PC-3 (cell line): Measurements from ENCODE around the gene RHOBTB3.

Experiments used
- CTCF ChIP-seq: fragments of 300-600 bp; sonication (generic); conservative IDR thresholded peaks from 2 replicates; pipeline ENCODE4 v1.5.1; 2017; ENCODE audit warnings: antibody characterized with exemption, low read depth, mild to moderate bottlenecking, low read length
- EZH2 ChIP-seq: fragments of 300-600 bp; sonication (generic); IDR thresholded peaks from one replicate; pipeline ENCODE4 v1.6.1; 2017; ENCODE audit warnings: antibody characterized with exemption, mild to moderate bottlenecking, low read length; ENCODE audit not compliant: unreplicated experiment
- EZH2phosphoT487 ChIP-seq: fragments of 300-600 bp; sonication (generic); IDR thresholded peaks from 2 replicates; pipeline ENCODE4 v1.6.1; 2018; ENCODE audit warnings: mild to moderate bottlenecking, antibody characterized with exemption, low read length, borderline replicate concordance

GRCh38 chr5:95836544-95836943, 105.4 kb downstream of the RHOBTB3 start:
- TF ChIP-seq CTCF = no peak
- TF ChIP-seq EZH2 = no peak
- no peak for TF ChIP-seq EZH2phosphoT487
